ENCODE measurements around the gene ETFA. TPM values are rescaled to one million over a fixed set of nuclear protein-coding genes. Genes with fewer than 3 reads are reported as not detected.
"Not testable (repeated sequence)": the region's sequence is repeated elsewhere in the genome, so short reads cannot be mapped to it uniquely, and the experiment has no call there.

ETFA gene
- total and polyA plus RNA-seq, 10 of the 15 experiments (the other 5 are each of a cell fraction or from before 2014, with no cell fraction given), result 114 to 331 (median 152) TPM

DNA sequence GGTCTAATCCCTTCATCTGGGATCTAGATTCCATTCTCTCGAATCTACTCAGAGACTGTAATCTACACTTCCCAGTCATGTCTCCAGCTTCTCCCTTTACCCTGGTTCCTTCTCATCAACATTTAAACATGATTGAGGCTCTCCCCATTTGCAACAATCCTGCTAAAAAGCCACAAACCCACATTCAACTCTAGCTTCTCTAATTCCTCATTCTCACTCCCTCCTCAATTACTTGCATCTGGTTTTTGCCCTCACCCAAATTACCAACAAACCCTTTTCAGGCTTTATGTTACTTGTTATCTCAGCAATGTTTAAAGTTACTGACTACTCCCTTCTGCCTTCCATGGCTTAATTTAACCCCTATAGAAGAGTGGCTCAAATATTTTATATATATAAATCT lies 11.5 kb downstream of the ETFA start (continued):
- TF ChIP-seq ESRRA (IDR thresholded peaks at IDR 0.05; ENCODE audit: low read length) (no peak), NRF1 (conservative IDR thresholded peaks at IDR 0.05; ENCODE audit: low read depth, low read length) (no peak)
- TF ChIP-seq, protein P1, sequence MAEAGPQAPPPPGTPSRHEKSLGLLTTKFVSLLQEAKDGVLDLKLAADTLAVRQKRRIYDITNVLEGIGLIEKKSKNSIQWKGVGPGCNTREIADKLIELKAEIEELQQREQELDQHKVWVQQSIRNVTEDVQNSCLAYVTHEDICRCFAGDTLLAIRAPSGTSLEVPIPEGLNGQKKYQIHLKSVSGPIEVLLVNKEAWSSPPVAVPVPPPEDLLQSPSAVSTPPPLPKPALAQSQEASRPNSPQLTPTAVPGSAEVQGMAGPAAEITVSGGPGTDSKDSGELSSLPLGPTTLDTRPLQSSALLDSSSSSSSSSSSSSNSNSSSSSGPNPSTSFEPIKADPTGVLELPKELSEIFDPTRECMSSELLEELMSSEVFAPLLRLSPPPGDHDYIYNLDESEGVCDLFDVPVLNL (IDR thresholded peaks at IDR 0.05; ENCODE audit: low read depth, low read length), result no peak

DNA sequence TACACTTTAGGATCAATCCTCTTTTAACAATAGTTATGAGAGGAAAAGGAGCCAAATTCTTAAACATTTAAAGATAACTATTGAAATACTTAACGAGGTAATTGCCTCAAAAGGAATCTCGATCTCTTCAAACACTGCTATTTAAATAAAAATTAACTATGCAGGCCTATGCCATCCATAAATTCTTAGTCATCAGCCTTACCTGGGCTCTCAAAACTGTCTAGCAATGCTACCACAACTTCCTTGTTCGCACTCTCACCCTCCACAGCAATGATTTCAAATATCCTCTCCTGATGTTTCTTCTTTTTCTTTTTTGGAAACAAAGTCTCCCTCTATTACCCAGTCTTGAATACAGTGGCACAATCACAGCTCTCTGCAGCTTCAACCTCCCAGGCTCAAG lies 12.3 kb downstream of the ETFA start:
- Histone ChIP-seq H3K27ac (ENCODE audit: control insufficient read depth, insufficient read depth) (no peak overlapping the region), H3K27me3 (replicated peaks in 1 of 2; ENCODE audit: control insufficient read depth in 2 of 2, insufficient read depth in 2 of 2, low read length in 1 of 2) (no peaks in the 10 kb centered on the region), H3K4me1 (ENCODE audit: control insufficient read depth, insufficient read depth, low read length) (peaks cover 6% of the 10 kb centered on the region), H4K20me1 (ENCODE audit: control insufficient read depth, insufficient read depth) (peaks cover 3% of the 10 kb centered on the region; the same call in 1 of the 2 replicates), H3K79me2 (ENCODE audit: control insufficient read depth, insufficient read depth, low read length) (peaks cover 77% of the 10 kb centered on the region), H2AFZ (ENCODE audit: control insufficient read depth, low read depth, low read length) (no peak overlapping the region), H3K9me3 (replicated peaks; ENCODE audit: control insufficient read depth, insufficient read depth, low read length) (no peaks in the 10 kb centered on the region; the same call in 2 of the 3 replicates), H3K4me3 (no peak overlapping the region), H3K36me3 (ENCODE audit: control insufficient read depth in 2 of 2, insufficient read depth in 2 of 2, low read length in 1 of 2) (peaks cover 0 to 7% of the 10 kb centered on the region in 2 experiments; a peak in 1 of 4 replicates), H3K9ac (ENCODE audit: control insufficient read depth, insufficient read depth, low read length) (no peak overlapping the region), H3K4me2 (ENCODE audit: control insufficient read depth, insufficient read depth) (no peak overlapping the region)
- FAIRE-seq (no peak), ATAC-seq (peak; percentile 51; the same call in 2 of the 3 replicates), DNase-seq (ENCODE audit: low read depth, low spot score) (no peak)
- in situ Hi-C loops (cut with MboI), result no loop called here
- WGBS (ENCODE audit: insufficient coverage, insufficient replicate concordance, low lambda C conversion rate, missing lambda C conversion rate), result 47% methylated on average over 3 of the region's 3 CpGs
- ChIA-PET SMC1A (ENCODE audit: uncharacterized antibody, unreplicated experiment) (interaction anchor here (1.1 to 2.6 kb wide), 4 partner anchors 8 to 11 kb away, joined by 3 to 12 read pairs (median 8); no protein-coding TSS in a partner anchor), CTCF (no interaction called here), RAD21 (ENCODE audit: unreplicated experiment) (no interaction called here), POLR2A (no interaction called here)
- BruUV-seq (replicated peaks), result no TSS peak
- intact Hi-C loops (cut with micrococcal nuclease; ENCODE audit: unreplicated experiment), result no loop called here
- TF ChIP-seq, protein P2, sequence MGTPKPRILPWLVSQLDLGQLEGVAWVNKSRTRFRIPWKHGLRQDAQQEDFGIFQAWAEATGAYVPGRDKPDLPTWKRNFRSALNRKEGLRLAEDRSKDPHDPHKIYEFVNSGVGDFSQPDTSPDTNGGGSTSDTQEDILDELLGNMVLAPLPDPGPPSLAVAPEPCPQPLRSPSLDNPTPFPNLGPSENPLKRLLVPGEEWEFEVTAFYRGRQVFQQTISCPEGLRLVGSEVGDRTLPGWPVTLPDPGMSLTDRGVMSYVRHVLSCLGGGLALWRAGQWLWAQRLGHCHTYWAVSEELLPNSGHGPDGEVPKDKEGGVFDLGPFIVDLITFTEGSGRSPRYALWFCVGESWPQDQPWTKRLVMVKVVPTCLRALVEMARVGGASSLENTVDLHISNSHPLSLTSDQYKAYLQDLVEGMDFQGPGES (IDR thresholded peaks at IDR 0.05), result no peak
- TF ChIP-seq ZNF24 (IDR thresholded peaks at IDR 0.05), result no peak
- no peak for TF ChIP-seq HDAC2 (IDR thresholded peaks at IDR 0.05)

DNA sequence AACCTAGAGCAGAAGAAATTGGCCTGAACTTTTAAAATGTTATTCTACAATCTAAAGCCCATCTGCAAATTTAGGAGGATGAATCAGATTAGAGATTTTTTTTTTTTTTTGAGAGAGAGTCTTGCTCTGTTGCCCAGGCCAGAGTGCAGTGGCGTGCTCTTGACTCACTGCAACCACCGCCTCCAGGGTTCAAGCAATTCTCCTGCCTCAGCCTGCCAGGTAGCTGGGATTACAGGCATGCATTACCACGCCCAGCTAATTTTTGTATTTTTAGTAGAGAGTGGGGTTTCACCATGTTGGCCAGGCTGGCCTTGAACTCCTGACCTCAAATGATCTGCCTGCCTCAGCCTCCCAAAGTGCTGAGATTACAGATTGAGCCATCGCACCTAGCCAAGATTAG lies 13.3 kb downstream of the ETFA start:
- CTCF ChIA-PET, result interaction anchor here (0.7 to 1.4 kb wide), 3 partner anchors 9 to 26 kb away, joined by 3 read pairs; no protein-coding TSS in a partner anchor
- H3K36me3 ChIP-seq (ENCODE audit: control insufficient read depth in 2 of 2, insufficient read depth in 2 of 2, low read length in 1 of 2); ATAC-seq; H3K4me2 ChIP-seq (ENCODE audit: control insufficient read depth, insufficient read depth); intact Hi-C loops (cut with micrococcal nuclease; ENCODE audit: unreplicated experiment); POLR2A ChIA-PET; H3K9me3 ChIP-seq (replicated peaks; ENCODE audit: control insufficient read depth, insufficient read depth, low read length); H3K9ac ChIP-seq (ENCODE audit: control insufficient read depth, insufficient read depth, low read length); FAIRE-seq; H3K4me3 ChIP-seq; H4K20me1 ChIP-seq (ENCODE audit: control insufficient read depth, insufficient read depth); H3K4me1 ChIP-seq (ENCODE audit: control insufficient read depth, insufficient read depth, low read length); H2AFZ ChIP-seq (ENCODE audit: control insufficient read depth, low read depth, low read length); H3K27ac ChIP-seq (ENCODE audit: control insufficient read depth, insufficient read depth); H3K27me3 ChIP-seq (replicated peaks in 1 of 2; ENCODE audit: control insufficient read depth in 2 of 2, insufficient read depth in 2 of 2, low read length in 1 of 2); DNase-seq (ENCODE audit: low read depth, low spot score); BruUV-seq (replicated peaks); in situ Hi-C loops (cut with MboI): not testable (repeated sequence)
- SMC1A ChIA-PET (ENCODE audit: uncharacterized antibody, unreplicated experiment), result interaction anchor here (0.8 to 2.6 kb wide), 5 partner anchors 9 to 14 kb away, joined by 3 to 12 read pairs (median 4); partner anchors contain the start of gene ETFA
- RAD21 ChIA-PET (ENCODE audit: unreplicated experiment), result interaction anchor here (1.5 to 1.9 kb wide), 2 partner anchors 9 to 12 kb away, joined by 4 to 7 read pairs; no protein-coding TSS in a partner anchor
- peaks cover 72% of the 10 kb centered on the region for H3K79me2 ChIP-seq (ENCODE audit: control insufficient read depth, insufficient read depth, low read length)
- 98% methylated on average over 4 of the region's 4 CpGs for WGBS (ENCODE audit: insufficient coverage, insufficient replicate concordance, low lambda C conversion rate, missing lambda C conversion rate)

All from GM12878 (cell line).